Effector CD4-positive, alpha-beta T cell (primary cell): ENCODE measurements around the gene SCAI.
"Not testable (repeated sequence)": the region's sequence is repeated elsewhere in the genome, so short reads cannot be mapped to it uniquely, and the experiment has no call there.

Source experiments
- DNase-seq: peaks from one replicate; pipeline ENCODE4 v3.0.0-alpha.2; 2020

Gene SCAI

GRCh38 chr9:124940521-124940893, 202.8 kb downstream of the SCAI start:
- DNase-seq = no peak

GRCh38 chr9:124939944-124940343, 203.4 kb downstream of the SCAI start:
- no peak for DNase-seq

DNA sequence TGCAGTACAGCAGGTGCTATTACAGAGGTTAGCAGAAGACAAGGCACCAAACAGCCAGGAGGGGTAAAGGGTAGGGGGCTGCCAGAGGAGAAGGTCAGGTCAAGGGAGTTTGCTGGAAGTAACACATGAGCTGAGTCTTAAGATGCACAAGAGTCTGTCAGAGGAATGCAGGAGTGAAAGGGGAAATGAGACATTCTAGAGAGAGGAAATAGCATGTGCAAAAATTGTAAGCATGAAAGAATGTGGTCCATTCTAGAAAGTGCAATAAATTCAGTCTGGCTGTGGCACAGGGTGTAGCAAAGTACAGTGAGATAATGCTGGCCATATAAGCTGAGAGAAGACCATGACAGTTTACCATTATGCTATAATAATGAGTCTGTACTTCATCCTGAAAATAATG, 209.0 kb downstream of the SCAI start:
- DNase-seq = no peak

DNA sequence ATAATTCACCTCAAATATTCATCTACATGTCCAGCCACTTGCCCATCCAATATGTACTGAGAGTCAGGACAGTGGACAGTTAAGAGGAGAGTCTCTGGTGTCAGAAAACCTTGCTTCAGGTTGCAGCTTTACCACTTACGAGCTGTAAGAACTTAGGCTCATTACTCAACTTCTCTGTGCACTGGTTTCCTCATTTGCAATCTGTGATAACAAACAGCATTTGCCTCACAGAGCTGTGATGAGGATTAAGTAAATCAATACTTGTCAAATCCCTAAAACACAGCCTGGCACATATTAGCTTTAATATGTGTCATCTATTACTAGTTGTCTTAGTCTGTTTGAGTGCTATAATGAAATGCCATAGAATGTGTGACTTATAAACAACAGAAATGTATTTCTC, 211.0 kb downstream of the SCAI start:
- DNase-seq = no peak

- no peak for DNase-seq
These were observed 213.9 kb downstream of the SCAI start for GRCh38 chr9:124929464-124929863.

GRCh38 chr9:124928116-124928515, 215.2 kb downstream of the SCAI start:
- no peak for DNase-seq

- not testable (repeated sequence) for DNase-seq
These were observed 222.9 kb downstream of the SCAI start for GRCh38 chr9:124920394-124920793.

GRCh38 chr9:124914753-124915405, 228.4 kb downstream of the SCAI start:
- DNase-seq = no peak

DNA sequence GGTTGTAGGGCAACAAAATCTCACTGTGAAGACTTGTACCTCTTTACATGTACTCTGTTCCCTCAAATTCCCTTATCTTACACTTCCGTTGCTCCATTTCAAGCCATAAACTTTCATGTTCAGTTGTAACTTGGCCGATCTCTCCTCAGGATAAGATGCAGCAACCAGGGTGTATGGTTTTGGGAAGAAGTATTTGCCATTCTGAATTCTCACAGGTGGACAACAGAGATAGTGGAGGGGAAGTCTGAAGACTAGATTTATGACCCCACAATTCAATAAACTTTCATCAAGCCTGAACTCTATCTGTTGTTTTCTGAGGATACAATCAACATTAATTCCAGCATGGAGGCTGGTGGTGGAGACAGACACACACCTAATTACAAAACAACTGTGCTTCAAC, 229.9 kb downstream of the SCAI start:
- DNase-seq = no peak

GRCh38 chr9:124911766-124912165, 231.6 kb downstream of the SCAI start:
- DNase-seq = no peak

- no peak for DNase-seq
These were observed 235.2 kb downstream of the SCAI start for GRCh38 chr9:124908098-124908497.

DNA sequence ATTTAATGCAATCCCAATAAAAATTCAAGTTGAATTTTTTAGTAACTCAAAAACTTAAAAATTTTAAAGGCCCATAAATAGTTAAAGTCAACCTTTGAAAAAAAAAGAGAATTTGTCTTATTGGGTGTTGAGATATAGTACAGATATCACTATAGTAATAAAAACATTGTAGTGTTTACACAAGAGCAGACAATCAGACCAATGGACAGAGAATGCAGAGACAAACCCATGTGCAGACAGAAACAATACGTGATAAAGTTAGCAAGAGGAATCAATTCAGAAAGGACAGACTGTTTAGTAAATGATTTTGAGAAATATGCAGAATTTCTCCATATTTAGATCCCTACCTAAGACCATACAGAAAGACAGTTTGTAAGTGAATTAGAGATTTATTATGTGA, 236.4 kb downstream of the SCAI start:
- DNase-seq = no peak

DNA sequence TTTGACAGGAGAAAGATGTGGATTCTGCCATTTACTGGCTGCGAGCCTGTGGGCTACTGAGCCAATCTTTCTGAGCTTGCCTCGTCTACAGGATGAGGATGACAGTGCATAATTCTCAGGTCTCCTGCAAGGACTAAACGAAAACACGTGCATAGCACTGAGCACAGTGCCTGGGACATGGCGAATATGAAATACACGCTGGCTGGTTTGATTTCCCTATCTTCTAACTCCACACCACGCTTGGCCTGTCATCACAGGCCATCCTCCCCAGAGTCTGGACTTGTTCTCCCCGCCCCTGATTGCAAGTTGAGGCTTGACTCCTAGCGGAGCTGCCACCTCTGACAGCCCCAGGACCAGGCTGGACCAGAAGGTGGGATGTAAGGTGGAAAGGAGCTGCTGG, 243.5 kb downstream of the SCAI start:
- DNase-seq = no peak

- DNase-seq = no peak
These were observed 245.5 kb downstream of the SCAI start for GRCh38 chr9:124897570-124898460.

DNA sequence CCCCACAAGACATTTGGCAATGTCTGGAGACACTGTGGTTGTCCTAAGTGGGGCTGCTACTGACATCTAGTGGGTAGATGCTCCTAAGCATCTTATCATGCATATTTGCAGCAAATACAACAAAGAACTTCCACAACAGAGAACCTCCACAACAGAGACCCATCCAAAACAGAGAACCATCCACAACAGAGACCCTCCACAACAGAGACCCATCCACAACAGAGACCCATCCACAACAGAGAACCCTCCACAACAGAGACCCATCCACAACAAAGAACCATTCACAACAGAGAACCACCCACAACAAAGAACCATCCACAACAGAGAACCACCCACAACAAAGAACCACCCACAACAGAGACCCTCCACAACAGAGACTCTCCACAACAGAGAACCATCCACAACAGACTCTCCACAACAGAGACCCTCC, 248.6 kb downstream of the SCAI start:
- no peak for DNase-seq

- DNase-seq = no peak
These were observed 249.1 kb downstream of the SCAI start for GRCh38 chr9:124894035-124894740.
